A549 treated with GW870086 at 1 μM for 4 hours (cell line): ENCODE data around the gene ANKS6. TPM values are rescaled to one million over a fixed set of nuclear protein-coding genes. Genes with fewer than 3 reads are reported as not detected.

ENCODE experiments used
- total RNA-seq: library from RNA; stranded (reverse); fragments of 200-300 nt; extraction: Qiagen RNA extraction; gene quantifications from 5 replicates; pipeline ENCODE4 v1.2.3, GENCODE V29; 2022; ENCODE audit warnings: low read depth

ANKS6 gene
- 14.0 to 24.1 TPM (median 22.5 TPM) in 5 replicates for total RNA-seq

GRCh38 chr9:98796364-98797101 is at the start of gene ANKS6:
Gene ANKS6, minus strand, starts transcription at chr9:98796555. Its CDS starts 64 bp downstream, at chr9:98796491.

GRCh38 chr9:98807070-98807813 is 10.9 kb upstream of the ANKS6 start, which contains the start of gene GALNT12:
Gene GALNT12, plus strand, starts transcription at chr9:98807670. Its CDS starts 29 bp downstream, at chr9:98807699.

GRCh38 chr9:98708933-98709911 is 87.1 kb downstream of the ANKS6 start, which contains the start of gene GABBR2:
Gene GABBR2, minus strand, starts transcription at chr9:98708935. Its CDS starts 198 bp downstream, at chr9:98708737.

Other genes with a start within 250 kb of the ANKS6 start
- gene GABBR2, start 87.6 kb downstream of the ANKS6 start, total RNA-seq: 0.06 to 0.45 TPM (median 0.15 TPM) in 5 replicates
- gene GALNT12, start 11.1 kb upstream of the ANKS6 start, total RNA-seq: 2.4 to 4.5 TPM (median 4.1 TPM) in 5 replicates
- 0.23 to 0.77 TPM (median 0.56 TPM) in 5 replicates for gene COL15A1, start 147.4 kb upstream of the ANKS6 start, total RNA-seq